ENCODE measurements around the gene SPG7.

The SPG7 gene

DNA sequence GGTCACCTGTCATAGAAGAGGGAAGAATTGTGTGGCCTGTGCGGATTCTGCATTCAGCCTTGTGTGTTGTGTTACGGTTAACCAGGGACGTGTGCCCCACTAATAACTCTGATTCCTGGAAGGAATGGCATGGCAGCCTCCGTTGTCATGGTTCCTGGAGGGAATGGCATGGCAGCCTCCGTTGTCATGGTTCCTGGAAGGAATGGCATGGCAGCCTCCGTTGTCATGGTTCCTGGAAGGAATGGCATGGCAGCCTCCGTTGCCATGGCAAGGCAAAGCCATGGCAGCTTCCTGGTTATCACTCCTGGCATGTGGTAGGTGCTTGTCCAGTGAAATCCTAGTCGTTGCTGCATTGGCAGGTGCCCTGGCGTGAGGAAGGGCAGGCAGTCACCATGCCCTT, 8.9 kb downstream of the SPG7 start:
- no peak for DNase-seq (ENCODE audit: low read depth)

DNA sequence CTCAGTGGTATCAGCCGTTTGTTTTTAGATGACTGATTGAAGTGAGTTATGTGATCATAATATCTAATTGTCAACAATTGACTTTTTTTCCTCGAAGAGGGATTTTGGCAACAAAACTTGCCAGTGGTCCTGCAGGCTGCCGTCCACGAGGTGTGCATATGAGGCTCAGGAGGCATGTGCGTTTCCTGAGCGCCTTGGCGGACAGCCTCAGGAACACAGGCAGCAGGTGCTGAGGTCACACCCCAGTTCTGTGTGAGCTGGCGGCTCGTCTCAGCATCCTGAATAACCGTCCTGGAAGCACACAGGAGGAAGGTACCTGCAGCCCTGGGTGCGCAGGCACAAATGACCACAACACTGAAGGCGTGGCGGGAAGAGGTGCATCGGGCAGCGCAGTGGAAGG, 11.7 kb downstream of the SPG7 start:
- no peak for DNase-seq (ENCODE audit: low read depth)

DNA sequence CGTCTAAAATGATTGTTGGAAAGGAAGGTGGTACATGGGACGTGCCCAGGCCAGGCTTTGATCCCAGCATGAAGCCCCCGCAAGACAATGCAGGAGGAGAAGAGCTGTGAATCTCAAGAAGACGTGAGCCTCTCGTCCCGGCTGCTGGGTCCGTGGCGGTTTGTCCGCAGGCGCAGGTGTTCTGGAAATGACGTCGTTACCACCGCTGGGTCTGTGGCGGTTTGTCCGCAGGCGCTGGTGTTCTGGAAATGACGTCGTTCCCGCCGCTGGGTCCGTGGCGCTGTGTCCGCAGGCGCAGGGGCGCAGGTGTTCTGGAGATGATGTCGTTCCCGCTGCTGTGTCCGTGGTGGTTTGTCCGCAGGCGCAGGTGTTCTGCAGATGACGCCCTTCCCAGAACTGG, 14.1 kb downstream of the SPG7 start:
- DNase-seq (ENCODE audit: low read depth) = no peak

DNA sequence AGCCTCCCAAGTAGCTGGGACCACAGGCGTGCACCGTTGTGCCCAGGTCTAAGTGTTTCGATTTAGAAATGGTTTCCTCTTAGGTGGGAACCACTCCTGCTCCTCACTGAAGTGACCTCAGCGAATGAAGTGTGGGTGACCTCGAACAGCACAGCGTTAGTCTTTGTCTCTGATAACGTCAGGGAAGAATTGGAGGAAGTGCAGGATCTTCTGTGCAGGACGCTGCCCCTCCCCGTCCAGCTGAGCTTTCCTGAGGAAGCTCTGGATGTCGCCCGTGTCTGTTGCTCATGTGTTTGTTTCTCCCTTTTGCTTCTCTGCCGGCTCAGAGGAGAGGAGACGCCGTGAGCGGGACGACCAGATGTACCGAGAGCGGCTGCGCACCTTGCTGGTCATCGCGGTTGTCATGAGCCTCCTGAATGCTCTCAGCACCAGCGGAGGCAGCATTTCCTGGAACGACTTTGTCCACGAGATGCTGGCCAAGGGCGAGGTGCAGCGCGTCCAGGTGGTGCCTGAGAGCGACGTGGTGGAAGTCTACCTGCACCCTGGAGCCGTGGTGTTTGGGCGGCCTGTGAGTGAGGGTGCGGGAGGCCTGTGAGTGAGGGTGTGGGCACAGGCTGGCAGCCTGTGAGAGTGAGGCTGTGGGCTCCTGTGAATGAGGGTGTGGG, 15.6 kb downstream of the SPG7 start:
- DNase-seq (ENCODE audit: low read depth) = no peak

DNA sequence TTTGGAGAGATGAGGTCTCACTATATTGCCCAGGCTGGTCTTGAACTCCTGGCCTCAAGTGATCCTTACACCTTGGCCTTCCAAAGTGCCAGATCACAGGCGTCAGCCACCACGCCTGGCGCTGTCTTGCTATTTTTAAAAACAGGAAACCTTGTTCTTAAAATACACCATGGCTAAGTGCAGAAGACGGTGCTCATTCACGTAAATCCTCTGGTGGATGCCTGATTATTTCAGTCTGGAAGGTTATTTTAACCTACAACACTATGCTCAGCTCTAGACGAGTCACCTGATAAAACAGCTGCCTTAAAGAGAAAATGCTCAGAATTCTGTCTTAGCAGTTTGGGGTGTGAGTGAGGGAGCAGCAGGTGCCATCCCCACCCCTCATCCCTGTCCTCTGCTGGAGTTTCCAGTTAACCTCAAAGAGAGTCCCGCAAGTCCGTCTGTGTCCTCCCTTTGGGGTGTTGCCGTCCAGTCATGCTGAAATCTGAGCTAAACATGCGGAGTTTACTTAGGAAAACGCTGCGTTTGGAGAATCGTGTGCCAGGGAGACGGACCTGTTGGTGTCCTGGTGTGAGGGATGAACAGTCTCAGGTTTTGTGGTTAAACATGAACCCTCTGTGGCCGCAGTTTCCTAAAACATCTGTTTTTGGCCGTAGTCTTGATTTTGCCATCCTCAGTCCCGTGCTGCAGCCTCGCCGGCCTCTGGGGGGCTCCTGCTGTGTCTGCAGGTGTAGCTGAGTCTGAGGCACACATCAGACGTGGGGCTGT, 17.1 kb downstream of the SPG7 start:
- DNase-seq (ENCODE audit: low read depth) = no peak

DNA sequence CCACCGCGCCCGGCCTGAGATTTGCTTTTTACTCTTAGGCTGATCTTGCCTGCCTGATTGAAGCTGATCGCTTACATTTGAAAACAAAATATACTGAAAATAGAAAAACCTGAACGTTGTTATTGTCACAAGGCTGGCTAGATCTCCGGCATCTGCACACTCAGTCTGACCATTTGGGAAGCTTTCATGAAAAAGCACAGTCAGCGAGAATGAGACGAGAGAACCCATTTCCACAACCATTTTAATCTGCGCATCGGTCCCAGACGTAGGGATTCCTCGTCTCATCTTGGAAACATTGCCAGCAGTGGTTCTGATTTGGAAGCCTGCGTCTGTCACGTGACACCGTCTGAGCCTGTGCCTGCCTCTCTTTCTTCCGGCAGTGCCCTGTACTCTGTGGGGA, 20.9 kb downstream of the SPG7 start:
- no peak for DNase-seq (ENCODE audit: low read depth)

DNA sequence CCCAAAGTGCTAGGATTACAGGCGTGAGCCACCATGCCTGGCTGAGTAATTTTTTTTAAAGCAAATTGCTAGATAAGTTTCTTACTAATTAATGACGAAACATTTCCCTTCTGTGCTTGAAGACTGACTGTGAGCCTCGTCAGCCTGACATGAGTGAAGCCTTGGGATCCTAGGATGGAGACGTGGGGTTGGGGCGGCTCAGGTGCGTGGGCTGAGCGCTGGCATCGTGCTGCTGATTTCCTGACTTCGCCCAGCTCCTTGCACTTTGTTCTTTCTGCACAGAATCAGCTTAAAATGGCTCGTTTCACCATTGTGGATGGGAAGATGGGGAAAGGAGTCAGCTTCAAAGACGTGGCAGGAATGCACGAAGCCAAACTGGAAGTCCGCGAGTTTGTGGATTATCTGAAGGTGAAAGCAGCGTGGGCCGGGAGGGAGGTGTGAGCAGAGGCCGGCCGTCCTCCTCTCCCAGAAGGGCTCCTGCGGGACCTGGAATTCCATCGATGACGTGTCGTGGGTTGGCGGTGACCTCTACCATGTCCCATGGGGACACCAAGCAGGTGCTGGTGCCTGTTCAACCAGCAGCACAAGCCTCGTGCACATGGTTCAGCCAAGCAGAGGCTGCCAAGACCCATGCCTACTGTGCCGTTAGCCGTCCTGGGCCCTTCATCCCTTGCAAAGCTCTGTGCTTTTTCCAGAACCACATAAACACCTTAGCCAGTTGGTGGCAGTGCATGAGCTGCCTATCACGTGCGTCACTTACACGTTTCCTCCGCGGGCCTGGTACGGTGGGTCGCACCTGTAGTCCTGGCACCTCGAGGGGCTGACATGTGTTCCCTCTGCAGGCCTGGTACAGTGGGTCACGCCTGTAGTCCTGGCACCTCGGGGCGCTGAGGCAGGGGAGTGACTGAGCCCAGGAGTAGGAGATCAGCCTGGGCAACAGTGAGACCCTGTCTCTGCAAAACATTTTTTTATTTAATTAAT, 22.5 kb downstream of the SPG7 start:
- no peak for DNase-seq (ENCODE audit: low read depth)

DNA sequence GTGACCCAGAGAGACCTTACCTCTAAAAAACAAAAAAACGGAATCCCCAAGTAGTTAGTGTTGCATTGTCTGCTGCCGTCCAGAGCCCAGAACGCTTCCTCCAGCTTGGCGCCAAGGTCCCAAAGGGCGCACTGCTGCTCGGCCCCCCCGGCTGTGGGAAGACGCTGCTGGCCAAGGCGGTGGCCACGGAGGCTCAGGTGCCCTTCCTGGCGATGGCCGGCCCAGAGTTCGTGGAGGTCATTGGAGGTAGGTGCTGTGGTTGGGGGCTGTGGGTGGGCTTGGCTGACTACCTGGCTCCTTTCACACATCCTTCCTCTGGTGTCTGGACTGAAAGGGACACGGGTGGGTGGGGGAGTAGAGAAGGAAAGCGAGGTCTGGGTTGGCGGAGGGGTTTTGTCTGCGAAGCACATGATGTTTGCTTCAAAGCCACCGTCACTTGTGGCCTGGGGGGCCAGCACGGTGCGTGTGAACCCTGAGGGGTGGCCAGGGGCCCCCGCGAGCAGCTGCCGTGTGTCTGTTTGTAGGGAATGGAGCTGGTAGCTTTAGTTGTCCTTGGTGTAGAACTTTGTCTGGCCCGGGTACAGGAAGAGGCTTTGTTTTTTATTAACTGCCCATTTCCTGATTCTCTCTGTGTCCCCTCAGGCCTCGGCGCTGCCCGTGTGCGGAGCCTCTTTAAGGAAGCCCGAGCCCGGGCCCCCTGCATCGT, 23.8 kb downstream of the SPG7 start:
- DNase-seq (ENCODE audit: low read depth) = no peak

DNA sequence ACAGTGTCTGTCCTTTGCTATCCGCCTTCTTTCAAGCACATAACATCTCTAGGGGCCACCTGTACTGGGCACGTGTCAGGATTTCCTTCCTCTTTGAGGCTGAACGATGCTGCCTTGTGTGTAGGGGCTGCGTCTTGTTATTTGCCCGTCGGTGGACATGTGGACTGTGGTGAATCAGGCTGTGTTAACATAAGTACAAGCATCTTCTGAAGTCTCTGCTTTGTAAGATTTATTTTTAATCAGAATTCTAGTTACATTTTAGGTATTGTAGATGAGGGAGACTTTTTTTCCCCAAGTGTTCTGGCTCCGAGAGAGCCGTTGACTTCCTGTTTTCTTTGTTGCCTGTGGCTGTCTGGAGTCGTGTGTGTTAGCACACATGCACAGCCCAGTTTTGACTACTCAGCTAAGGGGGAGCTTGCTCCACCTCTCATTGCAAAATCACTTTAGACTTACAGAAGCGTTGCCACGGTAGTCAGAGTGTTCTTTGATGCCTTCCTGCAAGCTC, 26.1 kb downstream of the SPG7 start:
- DNase-seq (ENCODE audit: low read depth) = no peak

DNA sequence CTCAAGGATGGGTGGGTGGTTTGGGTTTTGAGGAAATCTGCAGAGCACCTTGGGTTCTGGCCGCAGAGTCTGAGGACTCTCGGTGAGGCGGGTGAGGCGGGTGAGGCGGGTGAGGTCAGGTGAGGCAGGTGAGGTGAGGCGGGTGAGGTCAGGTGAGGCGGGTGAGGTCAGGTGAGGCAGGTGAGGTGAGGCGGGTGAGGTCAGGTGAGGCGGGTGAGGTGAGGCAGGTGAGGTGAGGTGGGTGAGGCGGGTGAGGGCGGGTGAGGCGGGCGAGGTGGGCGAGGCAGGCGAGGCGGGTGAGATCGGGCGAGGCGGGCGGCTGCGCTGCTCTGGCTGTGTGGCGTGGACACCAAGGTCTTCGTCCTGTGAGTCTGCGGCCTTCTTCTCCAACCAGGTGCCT, 28.2 kb downstream of the SPG7 start:
- no peak for DNase-seq (ENCODE audit: low read depth)

DNA sequence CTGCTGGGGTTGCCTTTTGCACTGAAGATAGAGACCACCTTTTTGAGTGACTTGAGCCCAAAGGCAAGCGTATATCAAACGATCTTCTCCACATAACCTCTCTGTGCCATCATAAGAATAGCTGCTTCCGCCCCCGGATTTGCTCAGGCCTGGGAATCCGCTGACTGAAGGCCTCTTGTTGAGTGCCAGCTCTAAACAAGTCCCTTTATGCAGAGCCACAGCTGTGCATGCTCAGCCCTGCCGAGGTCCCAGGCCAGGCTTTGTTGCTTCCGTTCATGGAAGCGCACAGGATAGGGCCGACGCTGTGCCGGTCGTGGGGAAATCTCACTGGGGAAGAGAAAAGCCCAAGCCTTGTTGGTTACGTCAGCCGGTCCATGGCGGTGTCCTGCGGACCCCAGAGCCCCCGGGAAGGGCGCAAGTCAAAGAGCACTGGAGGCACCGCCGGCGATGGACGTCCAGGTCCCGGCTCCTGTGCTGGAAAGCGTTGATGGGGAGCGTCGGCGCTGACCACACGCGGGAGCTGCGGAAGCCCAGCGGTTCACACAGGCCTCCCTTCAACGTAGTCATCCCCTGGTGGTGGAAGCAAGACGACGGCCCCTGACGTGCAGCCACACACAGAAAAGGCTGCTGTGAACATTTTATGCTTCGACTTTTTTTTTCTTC, 28.8 kb downstream of the SPG7 start:
- DNase-seq (ENCODE audit: low read depth) = no peak

DNA sequence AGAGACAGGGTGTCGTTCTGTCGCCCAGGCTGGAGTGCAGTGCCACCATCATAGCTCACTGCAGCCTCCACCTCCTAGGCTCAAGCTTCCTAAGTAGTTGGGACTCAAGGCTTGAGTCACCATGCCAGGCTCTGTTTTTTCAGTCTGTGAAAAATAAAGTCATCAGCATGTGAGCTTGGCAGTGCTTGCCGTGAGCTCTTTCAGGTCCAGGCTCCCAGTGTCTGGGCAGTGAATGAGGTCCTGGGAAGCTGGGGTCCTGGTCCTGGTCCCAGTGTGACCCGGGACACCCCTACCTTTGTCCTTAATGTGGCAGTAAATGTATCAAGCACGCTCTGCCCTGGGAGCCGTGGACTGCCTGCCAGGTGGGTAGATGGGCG, 29.3 kb downstream of the SPG7 start:
- DNase-seq (ENCODE audit: low read depth) = no peak

DNA sequence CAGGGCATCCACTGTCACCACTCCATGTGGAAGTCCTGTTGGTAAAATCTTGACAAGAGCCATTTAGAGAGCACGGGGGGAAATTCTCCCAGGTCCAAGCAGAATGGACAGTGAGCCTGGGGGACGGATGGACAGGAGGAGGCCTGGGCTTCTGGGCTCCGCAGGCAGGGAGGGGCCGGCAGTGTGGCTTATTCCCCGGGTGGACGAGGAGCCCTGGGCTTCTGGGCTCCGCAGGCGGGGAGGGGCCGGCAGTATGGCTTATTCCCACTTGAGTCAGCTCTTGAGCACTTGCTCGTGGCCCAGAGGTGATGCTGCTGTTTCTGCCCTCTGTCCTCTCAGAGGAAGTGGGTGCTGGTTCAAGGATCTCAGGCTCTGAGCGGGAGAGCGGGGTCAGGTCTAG, 30.1 kb downstream of the SPG7 start:
- no peak for DNase-seq (ENCODE audit: low read depth)

DNA sequence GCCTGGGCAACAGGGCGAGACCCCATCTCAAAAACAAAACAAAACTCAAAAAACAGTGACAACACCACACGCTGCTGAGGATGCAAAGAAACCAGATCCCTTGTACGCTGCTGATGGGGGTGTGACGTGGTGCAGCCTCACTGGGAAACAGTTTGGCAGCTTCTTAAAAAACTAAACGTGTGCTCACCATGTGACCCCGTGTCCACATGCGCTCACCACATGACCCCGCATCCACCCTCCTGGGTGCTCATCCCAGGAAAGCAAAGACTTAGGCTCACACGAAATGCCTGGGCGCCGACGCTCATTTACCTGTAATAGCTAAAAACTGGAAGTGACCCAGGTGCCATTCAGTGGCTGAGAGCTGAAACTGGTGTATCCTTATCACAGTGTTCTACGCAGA, 32.4 kb downstream of the SPG7 start:
- DNase-seq (ENCODE audit: low read depth) = no peak

DNA sequence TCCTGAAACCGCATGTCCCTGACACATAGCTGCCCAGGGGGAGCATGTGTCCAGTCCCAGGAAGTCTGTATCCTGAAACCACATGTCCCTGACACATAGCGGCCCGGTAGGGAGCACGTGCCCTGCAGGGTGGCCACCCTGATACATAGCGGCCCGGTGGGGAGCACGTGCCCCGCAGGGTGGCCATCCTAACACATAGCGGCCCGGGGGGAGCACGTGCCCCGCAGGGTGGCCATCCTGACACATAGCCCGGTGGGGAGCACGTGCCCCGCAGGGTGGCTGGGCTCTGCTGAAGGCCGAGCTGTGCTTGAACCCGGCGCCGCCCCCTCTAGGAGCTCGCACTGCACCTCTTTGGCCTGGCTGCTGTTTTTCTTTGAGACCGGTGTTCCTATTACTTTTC, 33.6 kb downstream of the SPG7 start:
- no peak for DNase-seq (ENCODE audit: low read depth)

DNA sequence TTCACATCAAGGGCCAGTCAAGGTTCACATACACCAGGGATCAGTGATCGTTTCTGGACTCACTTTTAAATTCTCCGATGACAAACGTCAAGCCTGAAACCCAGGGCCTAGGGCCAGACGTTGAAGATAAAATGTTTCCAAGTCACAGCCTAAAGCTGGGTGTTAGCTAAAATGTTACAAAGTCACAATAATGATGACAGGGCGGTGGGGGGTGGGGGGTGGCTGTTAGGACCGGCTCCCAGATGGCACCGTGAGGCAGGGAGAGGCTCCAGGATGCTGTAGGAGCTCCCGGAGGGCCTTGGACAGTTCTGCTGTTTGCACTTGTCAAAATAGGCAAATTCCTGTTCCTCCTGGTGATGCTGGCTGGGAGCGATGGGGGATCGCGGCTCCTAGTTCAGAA, 35.9 kb downstream of the SPG7 start:
- DNase-seq (ENCODE audit: low read depth) = no peak

DNA sequence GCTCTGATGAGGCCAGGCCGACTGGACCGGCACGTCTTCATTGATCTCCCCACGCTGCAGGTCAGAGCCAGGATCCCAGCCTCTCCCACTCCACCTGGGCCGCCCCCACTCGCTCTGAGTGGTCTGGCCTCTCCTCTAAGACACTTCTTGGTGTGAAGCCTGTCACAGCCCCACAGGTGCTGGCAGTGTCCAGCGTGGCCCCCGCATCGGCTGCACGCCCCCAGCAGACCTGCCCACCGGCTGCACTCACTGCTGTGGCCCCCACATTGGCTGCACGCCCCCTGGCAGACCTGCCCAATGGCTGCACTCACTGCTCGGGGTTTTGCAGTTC, 36.5 kb downstream of the SPG7 start:
- no peak for DNase-seq (ENCODE audit: low read depth)

DNA sequence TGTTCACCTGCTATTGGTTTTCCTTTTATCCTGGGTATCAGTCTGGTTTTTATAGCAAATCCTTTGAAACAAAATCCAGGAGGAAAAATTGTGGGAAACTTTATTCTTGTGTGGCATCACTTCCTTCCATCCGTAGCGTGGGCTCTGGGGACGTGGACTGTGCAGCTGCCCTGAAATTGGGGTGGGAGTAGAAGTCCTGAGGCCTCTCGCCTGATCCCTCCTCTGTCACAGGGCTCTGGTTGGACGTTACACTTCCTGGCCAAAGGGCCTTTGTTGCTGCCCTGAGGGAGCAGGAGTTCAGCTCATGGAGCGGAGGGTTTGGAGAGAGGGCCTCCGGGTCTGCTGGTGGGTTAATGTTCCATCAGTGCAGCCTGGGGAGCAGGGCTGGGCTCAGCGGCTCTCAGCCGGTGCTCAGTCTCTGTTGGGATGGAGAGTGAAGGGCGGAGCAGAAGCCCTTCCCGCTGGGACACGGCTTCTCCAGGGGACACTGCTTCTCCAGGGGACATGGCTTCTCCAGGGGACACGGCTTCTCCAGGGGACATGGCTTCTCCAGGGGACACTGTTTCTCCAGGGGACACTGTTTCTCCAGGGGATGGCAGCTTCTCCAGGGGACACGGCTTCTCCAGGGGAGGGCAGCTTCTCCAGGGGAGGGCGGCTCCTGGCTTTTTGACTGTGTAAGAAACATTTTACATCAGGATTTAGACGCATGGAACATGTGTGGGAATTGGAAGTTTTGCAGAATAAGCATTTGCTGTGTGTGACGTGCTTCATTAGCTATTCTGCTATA, 37.0 kb downstream of the SPG7 start:
- no peak for DNase-seq (ENCODE audit: low read depth)

DNA sequence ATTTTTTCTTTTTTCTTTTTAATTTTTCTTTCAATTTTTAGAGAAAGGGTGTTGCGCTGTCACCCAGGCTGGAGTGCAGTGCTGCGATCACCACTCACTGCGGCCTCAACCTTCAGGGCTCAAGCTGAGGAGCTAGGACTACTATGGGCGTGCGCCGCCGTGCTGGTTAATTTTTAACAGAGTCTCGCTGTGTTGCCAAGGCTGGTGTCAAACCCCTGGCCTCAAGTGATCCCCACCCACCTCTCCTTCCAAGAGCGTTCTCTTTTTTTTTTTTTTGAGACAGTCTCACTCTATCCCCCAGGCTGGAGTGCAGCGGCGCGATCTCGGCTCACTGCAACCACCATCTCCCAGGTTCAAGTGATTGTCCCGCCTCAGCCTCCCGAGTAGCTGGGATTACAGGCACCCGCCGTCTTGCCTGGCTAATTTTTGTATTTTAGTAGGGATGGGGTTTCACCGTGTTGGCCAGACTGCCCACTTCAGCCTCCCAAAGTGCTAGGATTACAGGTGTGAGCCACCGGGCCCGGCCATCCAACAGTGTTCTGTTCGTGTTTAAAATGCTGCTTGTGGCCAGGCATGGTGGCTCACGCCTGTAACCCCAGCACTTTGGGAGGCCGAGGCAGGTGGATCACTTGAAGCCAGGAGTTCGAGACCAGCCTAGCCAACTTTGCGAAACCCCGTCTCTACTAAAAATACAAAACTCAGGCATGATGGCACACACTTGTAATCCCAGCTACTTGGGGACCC, 37.8 kb downstream of the SPG7 start:
- no peak for DNase-seq (ENCODE audit: low read depth)

DNA sequence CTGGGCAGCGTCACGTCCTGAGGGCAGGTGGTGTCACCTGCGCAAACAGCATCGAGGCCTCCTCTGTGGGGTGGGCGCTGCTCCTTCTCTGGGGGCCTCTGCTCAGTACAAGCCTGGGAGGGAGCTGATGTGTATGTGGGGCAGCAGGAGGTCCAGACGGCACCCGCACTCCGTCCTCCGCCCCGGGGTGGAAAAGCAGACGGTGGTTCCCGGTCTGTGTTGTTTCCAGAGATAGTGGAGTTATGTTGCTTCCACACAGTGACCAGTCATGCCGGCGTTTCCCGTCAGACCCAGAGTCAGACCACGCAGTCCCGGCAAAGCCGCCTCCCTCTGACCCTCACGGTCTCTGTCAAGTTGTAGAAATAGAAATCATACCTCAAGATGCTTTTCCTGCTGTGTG, 38.6 kb downstream of the SPG7 start:
- DNase-seq (ENCODE audit: low read depth) = no peak

Data from activated T-cell treated with anti-CD3 and anti-CD28 coated beads for 1 hour (primary cell).